HEK293 (cell line): ENCODE data around the gene LGI2.

Experiments
- PRDM4 ChIP-seq: fragments of 450-650 bp; formaldehyde crosslinking; IDR thresholded peaks from 2 replicates; pipeline ENCODE4 v1.5.1; 2017; ENCODE audit warnings: missing biosample characterization, missing genetic modification characterization
- RBAK ChIP-seq: fragments of 450-650 bp; formaldehyde crosslinking; IDR thresholded peaks from 2 replicates; pipeline ENCODE4 v1.5.1; 2016; ENCODE audit warnings: missing biosample characterization, missing genetic modification characterization
- REST ChIP-seq: fragments of 450-650 bp; formaldehyde crosslinking; IDR thresholded peaks from 2 replicates; pipeline ENCODE4 v1.5.1; 2016; ENCODE audit warnings: missing biosample characterization, missing genetic modification characterization
- SP2 ChIP-seq: fragments of 450-650 bp; formaldehyde crosslinking; IDR thresholded peaks from 2 replicates; pipeline ENCODE4 v1.5.1; 2016; ENCODE audit warnings: missing biosample characterization, missing genetic modification characterization
- TRIM28 ChIP-seq: IDR thresholded peaks from 2 replicates; pipeline ENCODE4 v1.6.1; 2011; ENCODE audit warnings: low read length, control low read depth, borderline replicate concordance
- ZBTB10 ChIP-seq: fragments of 450-650 bp; formaldehyde crosslinking; IDR thresholded peaks from 2 replicates; pipeline ENCODE4 v1.5.1; 2016; ENCODE audit warnings: missing biosample characterization, missing genetic modification characterization
- ZBTB11 ChIP-seq: fragments of 450-650 bp; formaldehyde crosslinking; conservative IDR thresholded peaks from 2 replicates; pipeline ENCODE4 v1.5.1; 2016; ENCODE audit warnings: low read depth, missing biosample characterization, missing genetic modification characterization
- ZBTB26 ChIP-seq: fragments of 450-650 bp; formaldehyde crosslinking; optimal IDR thresholded peaks from 2 replicates; pipeline ENCODE3; 2016; ENCODE audit warnings: missing biosample characterization, mild to moderate bottlenecking, missing genetic modification characterization
- ZNF148 ChIP-seq: fragments of 450-650 bp; formaldehyde crosslinking; IDR thresholded peaks from 2 replicates; pipeline ENCODE4 v1.5.0; 2017; ENCODE audit warnings: missing biosample characterization, missing genetic modification characterization, borderline replicate concordance
- ZNF37A ChIP-seq: fragments of 450-650 bp; IDR thresholded peaks from 2 replicates; pipeline ENCODE4 v1.5.1; 2018; ENCODE audit warnings: missing biosample characterization, missing genetic modification characterization
- ZNF768 ChIP-seq: fragments of 450-650 bp; formaldehyde crosslinking; IDR thresholded peaks from 2 replicates; pipeline ENCODE4 v1.5.1; 2018; ENCODE audit warnings: missing biosample characterization, mild to moderate bottlenecking, missing genetic modification characterization

GRCh38 chr4:25060241-25060962 lies 29.7 kb upstream of the LGI2 start:
- no peak for TF ChIP-seq RBAK (tag by site-specific recombination)
- TF ChIP-seq ZBTB10 (tag by site-specific recombination): no peak
- TF ChIP-seq ZNF37A (tag by site-specific recombination): no peak
- TF ChIP-seq SP2 (tag by site-specific recombination): no peak
- no peak for TF ChIP-seq ZNF768 (tag by site-specific recombination)
- TF ChIP-seq ZNF148 (tag by site-specific recombination): no peak
- no peak for TF ChIP-seq TRIM28
- TF ChIP-seq ZBTB11 (tag by site-specific recombination): no peak
- no peak for TF ChIP-seq REST
- TF ChIP-seq ZBTB26 (tag by site-specific recombination): no peak
- no peak for TF ChIP-seq PRDM4 (tag by site-specific recombination)
